GM21381 (cell line): ENCODE data around the gene ZBED3.
"Not testable (repeated sequence)": the region's sequence is repeated elsewhere in the genome, so short reads cannot be mapped to it uniquely, and the experiment has no call there.

Experiments used
- ATAC-seq: cut with Tn5 transposase; IDR thresholded peaks from one replicate; pipeline ENCODE4 v1.9.1; 2021; ENCODE audit warnings: mild to moderate bottlenecking, moderate library complexity; ENCODE audit not compliant: unreplicated experiment

Gene ZBED3, protein sequence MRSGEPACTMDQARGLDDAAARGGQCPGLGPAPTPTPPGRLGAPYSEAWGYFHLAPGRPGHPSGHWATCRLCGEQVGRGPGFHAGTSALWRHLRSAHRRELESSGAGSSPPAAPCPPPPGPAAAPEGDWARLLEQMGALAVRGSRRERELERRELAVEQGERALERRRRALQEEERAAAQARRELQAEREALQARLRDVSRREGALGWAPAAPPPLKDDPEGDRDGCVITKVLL

DNA sequence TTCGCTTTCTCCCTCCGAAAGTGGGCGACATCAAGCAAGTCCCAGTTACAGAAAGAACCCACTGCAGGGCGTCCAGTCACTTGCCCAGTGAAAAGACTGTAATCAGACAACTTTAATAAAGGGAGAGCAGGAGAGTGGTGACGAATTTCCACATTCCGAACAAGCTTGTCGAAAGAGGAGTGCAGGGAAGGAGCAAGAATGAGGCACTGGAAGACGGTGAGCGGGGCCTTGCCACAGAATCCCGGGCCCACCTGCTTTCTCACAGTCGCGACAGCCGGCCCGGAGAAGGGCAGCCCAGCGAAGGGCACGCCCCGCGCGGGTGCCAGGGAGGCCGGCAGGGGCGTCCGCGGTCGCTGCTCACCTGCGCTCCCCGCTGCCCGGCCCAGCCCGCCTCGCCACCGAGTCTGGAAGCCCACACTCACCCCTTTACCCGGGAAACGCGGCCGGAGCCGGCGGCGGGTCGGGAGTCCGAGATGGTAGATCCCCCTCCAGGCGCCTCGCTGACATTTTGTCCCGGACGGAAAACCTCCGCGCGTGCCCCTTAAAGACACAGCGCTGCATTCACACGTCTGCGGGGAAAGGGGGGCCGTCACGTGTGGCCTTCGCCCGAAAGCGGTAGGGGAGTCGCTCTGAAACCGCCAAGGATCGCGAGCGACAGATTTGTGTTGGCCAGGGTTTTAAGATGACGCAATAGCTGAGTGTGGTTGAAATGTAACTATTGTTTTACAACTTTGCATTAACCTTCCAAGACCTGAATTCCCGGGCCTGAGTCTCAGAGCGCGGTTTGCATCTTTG, at the start of gene ZBED3:
Gene ZBED3, minus strand, starts transcription at position 597 of the 795 bp plus-strand sequence. CDS start 9,407 bp downstream, outside the sequence.
- ATAC-seq = peak; percentile 59

DNA sequence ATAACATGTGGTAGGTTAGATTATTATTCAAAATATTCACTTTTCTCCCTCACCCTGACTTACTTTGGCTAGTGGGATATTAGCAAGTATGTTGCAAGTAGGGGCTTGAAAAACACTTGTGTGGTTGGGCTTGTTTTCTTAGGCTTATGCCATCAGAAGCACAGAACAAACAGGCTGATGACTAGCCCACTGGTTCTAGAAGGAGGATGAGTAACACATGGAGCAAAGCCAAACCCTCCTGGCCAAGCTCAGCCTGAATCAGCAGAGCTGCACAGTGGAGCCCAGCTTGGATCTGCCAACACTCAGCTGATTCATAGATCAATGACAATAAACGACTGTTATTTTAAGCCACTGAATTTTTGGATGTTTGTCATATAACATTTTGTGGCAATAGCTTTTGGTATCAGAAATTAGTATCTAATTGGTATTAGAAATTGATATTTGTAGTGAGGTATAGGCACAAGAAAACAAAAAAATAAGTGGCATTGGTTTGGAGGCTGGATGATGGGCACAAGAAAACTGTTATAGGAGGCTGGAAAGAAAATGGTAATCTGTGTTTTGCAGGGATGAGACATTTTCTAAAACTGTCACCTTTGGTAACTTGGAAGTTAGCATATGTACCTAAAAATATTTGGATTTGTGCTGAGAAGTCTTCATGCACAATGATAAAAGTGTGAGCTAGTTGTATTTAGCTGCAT, 46.1 kb upstream of the ZBED3 start:
- no peak for ATAC-seq

DNA sequence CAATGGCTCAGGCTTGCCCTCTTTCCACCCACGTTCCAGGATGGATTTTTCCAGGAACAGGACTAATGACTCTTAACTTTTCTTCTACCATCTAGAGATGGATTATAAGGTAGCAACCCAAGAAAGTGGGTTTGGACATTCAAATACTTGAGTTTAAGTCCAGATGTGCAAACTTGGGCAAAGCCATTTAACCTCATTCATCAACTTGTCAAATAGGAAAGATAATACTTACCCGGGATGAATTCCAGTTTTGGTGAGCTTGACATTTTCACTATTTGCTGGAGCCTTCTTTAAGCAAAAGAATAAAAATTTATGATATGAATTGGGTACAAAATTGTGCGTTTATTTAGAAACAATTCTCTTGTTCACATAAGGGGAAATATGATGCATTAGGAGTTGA, 44.3 kb upstream of the ZBED3 start:
- ATAC-seq = no peak

DNA sequence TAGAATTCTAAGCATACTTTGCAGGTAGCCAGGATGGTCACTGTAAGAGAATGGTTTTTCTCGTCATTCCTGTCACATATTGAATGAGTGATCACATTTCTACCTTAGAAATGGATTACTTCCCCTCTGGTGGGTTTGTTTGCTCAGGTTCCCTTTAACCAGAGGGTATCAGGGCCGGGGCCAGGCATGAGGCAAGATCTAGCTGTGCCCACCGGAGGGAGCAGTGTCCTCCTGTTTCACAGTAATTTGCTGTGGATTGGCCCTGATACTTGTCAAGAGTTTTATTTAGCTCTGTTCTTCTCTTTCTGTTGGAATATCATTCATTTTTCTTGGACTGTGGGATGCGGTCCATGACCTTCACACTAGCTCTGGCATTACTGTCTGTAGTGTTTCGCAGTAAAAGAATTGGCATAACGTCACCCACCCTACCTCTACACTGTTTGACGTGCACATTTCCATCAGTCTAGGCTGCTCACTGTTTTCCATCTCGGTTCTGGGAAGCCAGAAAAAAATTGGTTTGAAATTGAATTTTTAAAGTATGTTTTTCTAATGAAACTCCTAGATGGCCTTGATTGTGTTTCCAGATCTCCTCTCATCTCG, 42.4 kb upstream of the ZBED3 start:
- ATAC-seq = no peak

DNA sequence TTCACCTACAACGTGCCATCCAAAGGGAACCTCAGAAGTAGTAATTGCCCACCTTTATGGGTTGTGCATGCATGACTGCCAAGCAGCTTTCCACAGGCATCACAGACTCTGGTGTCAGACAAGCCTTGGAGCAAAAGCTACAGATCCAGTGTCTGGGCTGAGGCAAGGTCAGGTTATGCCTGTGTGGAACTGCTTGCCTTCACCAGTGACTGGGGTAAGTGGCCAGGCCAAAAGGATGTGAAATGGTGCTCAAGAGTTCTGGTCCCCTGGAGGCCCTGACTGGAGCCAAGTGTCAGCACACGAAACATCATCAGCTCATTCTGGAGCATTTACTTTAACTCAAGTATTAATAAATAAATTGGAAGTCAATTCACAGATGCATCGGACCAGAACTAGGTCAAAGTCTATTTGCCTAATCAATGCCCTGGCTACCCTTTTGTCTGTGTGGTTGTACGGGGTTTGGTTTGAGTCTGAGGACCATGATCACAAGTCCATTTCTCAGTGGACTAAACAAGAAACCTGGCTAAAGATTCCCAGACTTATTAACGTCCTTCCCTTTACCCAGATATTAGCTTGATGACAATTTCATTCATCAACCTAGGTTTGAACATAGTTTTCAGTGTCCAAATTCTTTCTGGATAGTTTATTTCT, 41.5 kb upstream of the ZBED3 start:
- ATAC-seq = no peak

DNA sequence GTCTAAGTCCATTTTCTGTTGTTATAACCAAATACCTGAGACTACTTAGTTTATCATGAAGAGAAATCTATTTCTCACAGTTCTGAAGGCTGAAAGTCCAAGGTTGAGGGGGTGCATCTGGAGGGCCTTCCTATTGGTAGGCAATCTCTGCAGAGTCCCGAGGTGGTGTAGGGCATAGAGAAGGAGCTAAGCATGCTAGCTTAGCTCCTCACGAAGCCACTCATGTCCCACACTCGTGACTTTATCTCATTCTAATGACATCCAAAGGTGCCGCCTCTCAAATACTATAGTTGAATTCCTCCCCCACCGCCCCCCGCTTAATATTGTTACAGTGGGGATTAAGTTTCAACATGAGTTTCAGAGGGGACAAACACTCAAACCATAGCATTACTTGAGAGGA, 36.0 kb upstream of the ZBED3 start:
- ATAC-seq = no peak

DNA sequence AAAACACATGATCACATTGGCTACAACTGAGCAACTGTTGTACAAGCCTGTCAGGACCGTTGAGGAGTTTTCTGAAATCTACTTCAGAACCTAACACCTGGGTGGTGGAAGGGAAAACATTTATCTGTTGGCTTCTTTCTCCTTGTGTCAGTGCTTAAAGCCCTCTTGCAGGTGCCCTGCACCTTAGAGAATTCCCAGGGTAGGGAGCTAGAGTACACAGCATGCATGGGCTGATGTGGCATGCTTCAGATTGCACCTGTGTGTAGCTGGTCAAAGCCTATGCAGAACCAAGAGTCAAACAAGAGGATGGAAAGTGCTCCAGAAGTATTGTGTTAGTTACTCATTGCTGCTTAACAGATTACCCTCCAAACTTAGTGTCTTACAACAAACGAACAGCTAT, 33.6 kb upstream of the ZBED3 start:
- no peak for ATAC-seq

DNA sequence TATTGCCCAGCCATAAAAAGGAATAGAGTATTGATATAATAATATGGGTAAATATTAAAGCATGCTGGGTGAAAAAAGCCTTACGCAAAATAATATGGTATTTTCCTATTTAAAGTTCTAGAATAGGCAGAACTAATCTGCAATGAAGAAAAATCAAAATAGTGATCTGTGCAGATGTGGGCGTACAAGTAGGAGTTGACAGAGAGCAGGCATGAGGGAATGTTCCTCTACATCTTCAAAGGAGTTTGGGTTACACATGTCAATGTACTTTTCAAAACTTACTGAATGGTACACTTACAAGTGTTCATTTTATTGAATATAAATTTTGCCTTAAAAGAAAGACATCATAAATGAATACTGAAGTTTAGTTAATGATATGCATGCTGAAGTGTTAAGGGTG, 33.0 kb upstream of the ZBED3 start:
- no peak for ATAC-seq

DNA sequence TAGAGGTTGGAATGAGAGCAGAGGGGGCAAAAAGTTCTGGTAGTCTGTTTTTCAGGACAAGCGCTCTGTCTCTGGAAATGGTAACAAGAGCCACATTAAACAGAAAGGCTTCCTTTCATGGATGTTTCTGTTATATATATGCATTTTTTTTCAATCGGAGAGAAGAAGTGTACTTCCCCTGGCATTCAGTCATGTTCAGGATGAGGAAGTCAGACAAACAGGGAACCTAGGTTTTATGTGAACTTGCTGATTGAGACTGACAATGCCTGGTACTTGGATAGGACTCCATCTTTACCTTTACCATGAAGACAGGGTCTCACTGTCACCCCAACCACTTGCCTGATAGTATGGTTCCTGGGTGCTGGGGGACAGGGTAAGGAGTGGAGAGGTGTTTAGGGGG, 30.1 kb upstream of the ZBED3 start:
- ATAC-seq = no peak

DNA sequence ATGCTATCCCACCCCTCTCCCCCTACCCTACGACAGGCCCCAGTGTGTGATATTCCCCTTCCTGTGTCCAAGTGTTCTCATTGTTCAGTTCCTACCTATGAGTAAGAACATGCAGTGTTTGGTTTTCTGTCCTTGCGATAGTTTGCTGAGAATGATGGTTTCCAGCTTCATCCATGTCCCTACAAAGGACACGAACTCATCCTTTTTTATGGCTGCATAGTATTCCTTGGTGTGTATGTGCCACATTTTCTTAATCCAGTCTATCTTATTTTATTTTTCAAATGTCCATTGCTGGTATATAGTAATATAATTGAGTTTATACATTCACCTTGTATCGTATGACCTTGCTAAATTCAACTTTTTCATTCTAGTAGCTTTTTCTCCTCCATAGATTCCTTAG, 19.9 kb upstream of the ZBED3 start:
- ATAC-seq = not testable (repeated sequence)

DNA sequence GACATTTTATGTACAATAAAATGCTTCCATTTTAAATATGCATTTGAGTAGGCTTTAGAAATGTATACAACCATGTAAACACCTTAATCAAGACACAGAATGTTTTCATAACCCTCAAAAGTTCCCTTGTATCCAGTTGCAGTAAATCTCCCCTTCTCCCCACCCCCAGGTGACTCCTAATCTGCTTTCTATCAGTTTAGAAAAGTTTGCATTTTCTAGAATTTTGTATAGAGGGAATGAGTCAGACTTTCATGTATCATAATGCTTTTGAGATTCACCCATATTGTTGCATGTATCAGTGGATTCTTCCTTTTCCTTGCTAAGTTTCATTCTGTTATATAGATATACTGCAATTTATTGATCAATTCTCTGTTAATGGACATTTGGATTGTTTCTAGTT, 17.7 kb upstream of the ZBED3 start:
- ATAC-seq = no peak

DNA sequence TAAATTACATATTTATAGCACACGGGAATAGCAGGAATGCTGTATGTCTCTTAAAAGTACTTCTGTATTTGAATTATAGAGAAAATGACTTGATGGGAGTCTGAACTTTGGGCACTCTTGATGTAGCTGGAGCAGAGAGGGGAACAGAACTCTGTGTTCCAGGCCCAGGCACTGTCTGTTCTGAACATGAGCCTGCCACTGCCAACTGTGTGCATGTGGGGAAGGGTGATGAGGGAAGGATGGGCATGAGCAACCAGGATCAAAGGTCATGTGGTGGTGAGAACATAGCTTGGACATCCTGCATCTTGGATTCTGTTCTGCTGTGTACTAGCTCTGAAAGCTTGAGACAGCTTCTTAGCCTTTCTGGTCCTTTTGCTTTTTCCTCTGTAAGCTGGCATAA, 16.4 kb upstream of the ZBED3 start:
- ATAC-seq = no peak

DNA sequence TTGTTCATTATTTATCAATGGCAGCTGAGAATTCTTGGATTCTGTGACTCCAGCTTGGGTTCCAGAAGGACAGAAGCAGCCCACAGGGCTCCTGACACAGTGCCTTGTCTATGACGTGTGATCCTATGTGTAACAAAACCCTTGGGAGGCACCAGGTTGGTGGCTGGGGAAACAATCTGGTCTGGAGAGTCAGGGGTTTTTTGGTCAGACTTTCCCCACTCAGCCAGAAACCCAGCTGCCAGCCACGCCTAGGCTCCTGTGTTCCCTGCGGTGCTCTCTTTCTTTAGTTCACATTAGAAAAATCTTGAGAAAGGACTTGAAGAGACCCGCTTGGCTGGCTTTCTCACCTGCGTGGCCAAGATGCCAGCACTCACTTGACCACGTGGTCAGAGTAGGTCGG, 15.5 kb upstream of the ZBED3 start:
- no peak for ATAC-seq

DNA sequence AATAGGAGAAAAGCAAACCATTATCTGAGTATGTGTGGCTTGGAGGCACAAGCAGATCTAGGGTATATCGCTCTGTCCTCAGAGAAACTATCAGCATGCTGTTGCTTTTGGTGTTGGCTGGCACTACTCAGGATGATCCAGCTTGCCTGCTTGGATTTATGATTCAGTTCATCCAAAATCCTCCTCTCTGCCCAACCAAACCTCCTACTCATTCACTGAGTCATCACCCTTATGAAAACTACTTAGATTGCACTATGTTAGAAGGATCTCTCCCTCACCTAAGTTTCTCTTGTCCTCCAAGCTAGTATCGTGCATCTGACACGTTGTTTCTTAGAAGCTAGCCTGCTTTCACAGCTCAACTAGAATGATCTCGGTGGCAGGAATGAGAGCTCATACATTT, 14.2 kb upstream of the ZBED3 start:
- no peak for ATAC-seq

DNA sequence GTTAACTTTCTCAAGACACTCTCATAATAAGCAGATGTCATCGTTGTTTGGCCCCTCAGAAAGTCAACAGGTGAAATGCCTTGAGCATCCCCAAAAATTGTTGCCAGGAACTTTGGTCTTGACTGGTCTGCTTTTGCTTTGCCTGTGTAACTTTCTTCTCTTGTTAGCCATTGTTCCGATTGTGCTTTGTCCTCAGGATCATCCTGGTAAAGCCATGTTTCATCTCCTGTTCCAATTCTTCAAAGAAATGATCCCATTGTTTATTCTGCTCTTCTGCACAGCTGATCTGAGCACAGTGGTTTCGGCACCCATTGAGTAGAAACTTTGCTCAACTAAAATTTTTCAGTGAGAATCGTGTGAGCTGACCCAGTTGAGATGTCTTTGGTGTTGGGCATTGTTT, 8.1 kb upstream of the ZBED3 start:
- ATAC-seq = no peak

DNA sequence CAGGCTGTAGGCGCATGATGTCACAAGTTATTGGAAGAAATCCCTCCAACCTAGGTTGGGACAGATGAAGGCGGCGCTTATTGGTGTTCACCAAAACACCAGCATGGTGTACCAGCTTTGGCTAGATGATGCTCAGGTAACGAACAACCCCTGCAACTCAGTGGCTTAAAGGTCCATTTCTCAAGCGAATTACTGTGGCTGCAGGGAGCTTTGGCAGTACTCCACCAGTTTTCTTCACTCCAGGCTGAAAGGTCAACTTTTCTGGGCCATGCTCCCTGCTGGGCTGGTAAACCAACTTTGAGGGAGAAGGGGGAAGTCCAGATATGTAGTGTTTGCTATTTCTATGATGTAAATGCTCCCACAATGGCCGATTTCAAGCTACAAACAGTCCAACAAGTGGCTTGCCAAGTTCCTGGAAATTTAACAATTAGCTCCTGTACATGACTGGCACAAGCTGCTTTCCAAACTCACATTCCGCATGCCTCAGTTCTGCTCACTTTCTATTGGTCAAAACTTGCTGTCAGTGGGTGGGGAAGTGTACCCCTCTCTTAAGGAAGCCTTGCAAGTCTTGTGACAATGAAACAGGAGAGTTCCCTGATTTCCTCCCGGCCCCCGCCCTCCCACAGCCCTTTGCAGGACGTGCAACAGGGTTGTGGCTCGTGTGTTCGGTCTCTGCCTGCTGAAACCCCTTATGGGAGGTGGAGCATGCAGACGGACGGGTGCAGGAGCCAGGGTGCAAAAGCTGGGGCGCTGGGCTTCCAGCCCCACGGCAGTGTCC, 588 bp upstream of the ZBED3 start:
- ATAC-seq = no peak

DNA sequence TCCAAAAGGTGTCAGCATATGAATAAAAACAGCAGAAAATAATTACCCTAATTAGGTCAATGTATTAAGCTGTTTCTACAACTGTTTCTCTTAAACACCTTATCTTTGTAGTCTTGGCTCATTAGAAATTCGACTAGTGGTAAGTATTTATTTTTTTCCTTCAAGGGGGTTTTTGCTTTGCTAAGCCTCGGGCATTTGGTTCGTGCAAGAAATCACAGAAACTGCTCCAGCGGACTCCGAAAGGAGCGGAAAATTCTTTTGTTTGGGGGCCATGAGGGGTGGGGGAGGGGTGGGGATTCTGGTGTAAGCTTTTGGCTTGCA, 757 bp downstream of the ZBED3 start:
- ATAC-seq = no peak

DNA sequence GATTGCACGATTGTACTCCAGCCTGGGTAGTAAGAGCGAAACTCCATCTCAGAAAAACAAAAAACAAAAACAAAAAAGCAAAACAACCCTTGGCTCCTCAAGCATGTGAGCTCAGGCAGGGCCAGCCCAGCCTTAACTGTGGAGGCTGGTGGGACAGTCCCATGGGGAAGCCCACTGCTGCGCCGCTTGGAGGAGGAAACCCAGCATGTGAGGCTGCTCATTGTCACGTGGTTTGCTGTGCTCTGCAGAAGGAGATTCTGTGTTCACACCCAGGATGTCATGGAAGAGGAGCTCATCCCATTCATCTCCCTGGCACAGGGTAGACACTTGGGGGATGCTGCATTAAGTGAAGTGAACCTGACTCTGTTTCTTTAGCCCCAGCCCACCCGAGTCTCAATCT, 4.0 kb downstream of the ZBED3 start:
- ATAC-seq = no peak

DNA sequence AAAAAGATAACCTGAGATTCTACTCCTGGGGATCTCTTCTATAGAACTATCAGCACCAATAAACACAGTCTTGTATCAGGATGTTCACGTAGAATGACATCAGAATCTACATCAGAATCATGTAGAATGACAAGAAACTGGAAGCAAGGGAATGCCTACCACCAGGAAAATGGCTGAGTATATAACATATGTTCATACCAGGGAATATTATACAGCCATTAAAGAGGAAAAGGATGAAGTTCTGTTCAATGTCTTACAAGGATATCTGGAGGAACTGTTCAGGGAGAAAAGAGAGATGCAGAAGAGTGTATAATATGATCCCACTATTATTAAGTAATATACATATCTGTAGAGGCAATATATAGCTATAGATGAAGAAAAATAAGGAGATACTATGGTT, 4.8 kb downstream of the ZBED3 start:
- ATAC-seq = no peak

DNA sequence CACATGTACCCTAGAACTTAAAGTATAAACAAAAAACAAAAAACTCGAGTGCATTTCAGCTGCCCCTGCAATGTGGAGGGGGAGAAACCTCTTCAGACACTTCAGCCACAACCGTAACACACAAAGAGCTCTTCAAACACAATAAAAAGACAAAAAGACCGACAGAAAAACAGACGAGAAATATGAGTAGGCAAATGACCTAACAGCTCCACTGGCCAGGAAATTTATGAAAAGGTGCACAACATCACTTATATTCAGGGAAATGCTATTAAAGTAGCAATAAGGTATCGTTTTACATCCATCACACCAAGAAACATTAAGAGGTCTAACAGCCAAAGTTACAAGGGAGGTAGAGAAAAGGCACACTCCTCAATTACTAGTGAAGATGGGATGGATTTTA, 6.2 kb downstream of the ZBED3 start:
- no peak for ATAC-seq

DNA sequence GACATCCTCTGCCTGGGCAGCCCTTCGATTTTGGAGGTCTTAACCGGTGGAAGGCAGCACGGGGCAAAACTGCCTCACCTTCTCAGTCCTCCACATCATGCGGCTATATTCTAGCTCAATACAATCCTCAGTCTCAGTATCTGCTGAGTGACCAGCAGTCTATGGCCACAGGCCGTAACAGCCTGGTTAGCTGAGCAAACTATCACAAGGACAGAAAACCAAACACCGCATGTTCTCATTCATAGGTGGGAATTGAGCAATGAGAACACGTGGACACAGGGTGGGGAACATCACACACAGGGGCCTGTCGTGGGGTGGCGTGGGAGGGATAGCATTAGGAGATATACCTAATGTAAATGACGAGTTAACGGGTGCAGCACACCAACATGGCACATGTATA, 6.6 kb downstream of the ZBED3 start:
- ATAC-seq = not testable (repeated sequence)
